Measurements from ENCODE around the gene KLK6. TPM values are rescaled to one million over a fixed set of nuclear protein-coding genes. Genes with fewer than 3 reads are reported as not detected.

KLK6 gene
- total RNA-seq, 1 experiment from 2014 or later = 75.0 TPM

GRCh38 chr19:50967929-50968715, 1.3 kb downstream of the KLK6 start:
- ATAC-seq = no peak
- Histone ChIP-seq H2AFZ (ENCODE audit: low read length) (no peak overlapping the region), H3K27me3 (ENCODE audit: low read length) (no peaks in the 10 kb centered on the region), H4K20me1 (ENCODE audit: low read length) (no peaks in the 10 kb centered on the region), H3K9me2 (replicated peaks; ENCODE audit: low read length) (no peaks in the 10 kb centered on the region), H3K36me3 (ENCODE audit: low read depth, low read length) (0 out of 2 replicates have a peak, but pooled peaks cover under 1% of the 10 kb centered on the region), H3K4me3 (ENCODE audit: low read length) (peak overlapping the region; percentile 9; the same call in 1 of the 2 replicates), H3K4me2 (ENCODE audit: low read length) (peak overlapping the region; percentile 71), H3F3A (ENCODE audit: low read length, unreplicated experiment) (no peaks in the 10 kb centered on the region), H3K27ac (ENCODE audit: low read length) (peak overlapping the region; percentile 70), H3K9me3 (ENCODE audit: low read length) (no peaks in the 10 kb centered on the region), H3K79me2 (ENCODE audit: low read length) (peaks cover 5% of the 10 kb centered on the region; the same call in 1 of the 2 replicates), H3K9ac (ENCODE audit: low read length) (no peak overlapping the region), H3K4me1 (ENCODE audit: insufficient read depth, low read length) (peaks cover 68% of the 10 kb centered on the region)
- intact Hi-C loops (cut with micrococcal nuclease) = no loop called here
- TF ChIP-seq EZH2phosphoT487 (IDR thresholded peaks at IDR 0.05; ENCODE audit: borderline replicate concordance, low read length) (no peak), CTCF (conservative IDR thresholded peaks at IDR 0.05; ENCODE audit: low read depth, low read length) (no peak), EZH2 (IDR thresholded peaks at IDR 0.05; ENCODE audit: low read length, unreplicated experiment) (no peak)
- no TSS peak for BruUV-seq (replicated peaks)
- POLR2A ChIA-PET (ENCODE audit: unreplicated experiment) = no interaction called here
- peak; percentile 25 for DNase-seq
- CTCF ChIA-PET = no interaction called here

GRCh38 chr19:50964266-50964665, 5.1 kb downstream of the KLK6 start:
- H3K27me3 ChIP-seq (ENCODE audit: low read length) = no peaks in the 10 kb centered on the region
- H3K36me3 ChIP-seq (ENCODE audit: low read depth, low read length) = peaks cover 10% of the 10 kb centered on the region; the same call in 1 of the 2 replicates
- POLR2A ChIA-PET (ENCODE audit: unreplicated experiment) = no interaction called here
- TF ChIP-seq CTCF (conservative IDR thresholded peaks at IDR 0.05; ENCODE audit: low read depth, low read length) = no peak
- TF ChIP-seq EZH2 (IDR thresholded peaks at IDR 0.05; ENCODE audit: low read length, unreplicated experiment) = no peak
- TF ChIP-seq EZH2phosphoT487 (IDR thresholded peaks at IDR 0.05; ENCODE audit: borderline replicate concordance, low read length) = no peak
- no peaks in the 10 kb centered on the region for H3F3A ChIP-seq (ENCODE audit: low read length, unreplicated experiment)
- BruUV-seq (replicated peaks) = no TSS peak
- no peak overlapping the region for H3K9ac ChIP-seq (ENCODE audit: low read length)
- DNase-seq (no peak), ATAC-seq (no peak)
- intact Hi-C loops (cut with micrococcal nuclease) = no loop called here
- peaks cover 42% of the 10 kb centered on the region for H3K4me1 ChIP-seq (ENCODE audit: insufficient read depth, low read length)
- H3K9me2 ChIP-seq (replicated peaks; ENCODE audit: low read length) = no peaks in the 10 kb centered on the region
- H3K27ac ChIP-seq (ENCODE audit: low read length) = no peak overlapping the region
- no peak overlapping the region for H3K4me2 ChIP-seq (ENCODE audit: low read length)
- CTCF ChIA-PET = no interaction called here
- H3K4me3 ChIP-seq (ENCODE audit: low read length) = no peak overlapping the region
- no peak overlapping the region for H2AFZ ChIP-seq (ENCODE audit: low read length)
- H3K79me2 ChIP-seq (ENCODE audit: low read length) = peaks cover 5% of the 10 kb centered on the region; the same call in 1 of the 2 replicates
- no peaks in the 10 kb centered on the region for H3K9me3 ChIP-seq (ENCODE audit: low read length)
- no peaks in the 10 kb centered on the region for H4K20me1 ChIP-seq (ENCODE audit: low read length)

- POLR2A ChIA-PET (ENCODE audit: unreplicated experiment) = no interaction called here
- H3F3A ChIP-seq (ENCODE audit: low read length, unreplicated experiment) = no peaks in the 10 kb centered on the region
- no peaks in the 10 kb centered on the region for H3K9me3 ChIP-seq (ENCODE audit: low read length)
- H3K9ac ChIP-seq (ENCODE audit: low read length) = no peak overlapping the region
- H4K20me1 ChIP-seq (ENCODE audit: low read length) = no peaks in the 10 kb centered on the region
- H3K36me3 ChIP-seq (ENCODE audit: low read depth, low read length) = peaks cover 10% of the 10 kb centered on the region; the same call in 1 of the 2 replicates
- no peak overlapping the region for H2AFZ ChIP-seq (ENCODE audit: low read length)
- no peak overlapping the region for H3K4me2 ChIP-seq (ENCODE audit: low read length)
- intact Hi-C loops (cut with micrococcal nuclease) = no loop called here
- peaks cover 33% of the 10 kb centered on the region for H3K4me1 ChIP-seq (ENCODE audit: insufficient read depth, low read length)
- DNase-seq (no peak), ATAC-seq (no peak)
- TF ChIP-seq CTCF (conservative IDR thresholded peaks at IDR 0.05; ENCODE audit: low read depth, low read length) (no peak), EZH2 (IDR thresholded peaks at IDR 0.05; ENCODE audit: low read length, unreplicated experiment) (no peak), EZH2phosphoT487 (IDR thresholded peaks at IDR 0.05; ENCODE audit: borderline replicate concordance, low read length) (no peak)
- H3K4me3 ChIP-seq (ENCODE audit: low read length) = no peak overlapping the region
- no peaks in the 10 kb centered on the region for H3K9me2 ChIP-seq (replicated peaks; ENCODE audit: low read length)
- no peaks in the 10 kb centered on the region for H3K27me3 ChIP-seq (ENCODE audit: low read length)
- peaks cover 5% of the 10 kb centered on the region; the same call in 1 of the 2 replicates for H3K79me2 ChIP-seq (ENCODE audit: low read length)
- BruUV-seq (replicated peaks) = no TSS peak
- CTCF ChIA-PET = no interaction called here
- H3K27ac ChIP-seq (ENCODE audit: low read length) = no peak overlapping the region
Observed at GRCh38 chr19:50963381-50963780, 6.0 kb downstream of the KLK6 start.

All from PC-3 (cell line).